GM18870 (cell line): ENCODE measurements around the gene HTT-AS.
"Not testable (repeated sequence)": the region's sequence is repeated elsewhere in the genome, so short reads cannot be mapped to it uniquely, and the experiment has no call there.

Experiments used
- ATAC-seq: cut with Tn5 transposase; IDR thresholded peaks from one replicate; pipeline ENCODE4 v1.9.1; 2021; ENCODE audit warnings: moderate library complexity; ENCODE audit not compliant: unreplicated experiment

Gene HTT-AS

DNA sequence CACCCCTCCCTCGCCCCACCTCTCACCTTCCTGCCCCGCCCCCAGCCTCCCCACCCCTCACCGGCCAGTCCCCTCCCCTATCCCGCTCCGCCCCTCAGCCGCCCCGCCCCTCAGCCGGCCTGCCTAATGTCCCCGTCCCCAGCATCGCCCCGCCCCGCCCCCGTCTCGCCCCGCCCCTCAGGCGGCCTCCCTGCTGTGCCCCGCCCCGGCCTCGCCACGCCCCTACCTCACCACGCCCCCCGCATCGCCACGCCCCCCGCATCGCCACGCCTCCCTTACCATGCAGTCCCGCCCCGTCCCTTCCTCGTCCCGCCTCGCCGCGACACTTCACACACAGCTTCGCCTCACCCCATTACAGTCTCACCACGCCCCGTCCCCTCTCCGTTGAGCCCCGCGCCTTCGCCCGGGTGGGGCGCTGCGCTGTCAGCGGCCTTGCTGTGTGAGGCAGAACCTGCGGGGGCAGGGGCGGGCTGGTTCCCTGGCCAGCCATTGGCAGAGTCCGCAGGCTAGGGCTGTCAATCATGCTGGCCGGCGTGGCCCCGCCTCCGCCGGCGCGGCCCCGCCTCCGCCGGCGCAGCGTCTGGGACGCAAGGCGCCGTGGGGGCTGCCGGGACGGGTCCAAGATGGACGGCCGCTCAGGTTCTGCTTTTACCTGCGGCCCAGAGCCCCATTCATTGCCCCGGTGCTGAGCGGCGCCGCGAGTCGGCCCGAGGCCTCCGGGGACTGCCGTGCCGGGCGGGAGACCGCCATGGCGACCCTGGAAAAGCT, at the start of gene HTT-AS, which contains the start of gene HTT:
HTT-AS (minus strand) TSS at position 461 of the 768 bp plus-strand sequence.
HTT (plus strand) TSS at position 604 of the 768 bp plus-strand sequence; CDS start at position 749, 145 bp downstream.
- ATAC-seq: peak; percentile 51

DNA sequence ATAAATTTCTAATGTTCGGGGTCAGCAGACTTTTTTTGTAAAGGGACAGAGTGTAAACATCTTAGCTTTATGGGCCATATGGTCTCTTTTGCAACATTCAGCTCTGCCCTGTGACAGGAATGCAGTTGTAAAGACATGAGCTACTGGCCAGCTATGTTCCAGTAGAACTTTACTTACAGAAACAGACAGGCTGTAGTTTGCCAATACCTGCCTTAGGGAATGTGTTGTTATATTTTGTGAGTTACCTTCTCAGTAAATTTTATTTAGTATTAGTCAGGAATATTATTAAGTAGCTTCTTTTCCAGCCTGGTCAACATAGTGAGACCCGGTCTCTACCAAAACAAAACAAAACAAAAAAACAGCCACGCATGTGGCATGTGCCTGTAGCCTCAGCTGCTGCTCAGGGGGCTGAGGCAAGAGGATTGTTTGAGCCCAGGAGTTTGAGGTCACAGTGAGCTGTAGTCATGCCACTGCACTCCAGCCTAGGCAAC, 48.9 kb upstream of the HTT-AS start:
- ATAC-seq: no peak

DNA sequence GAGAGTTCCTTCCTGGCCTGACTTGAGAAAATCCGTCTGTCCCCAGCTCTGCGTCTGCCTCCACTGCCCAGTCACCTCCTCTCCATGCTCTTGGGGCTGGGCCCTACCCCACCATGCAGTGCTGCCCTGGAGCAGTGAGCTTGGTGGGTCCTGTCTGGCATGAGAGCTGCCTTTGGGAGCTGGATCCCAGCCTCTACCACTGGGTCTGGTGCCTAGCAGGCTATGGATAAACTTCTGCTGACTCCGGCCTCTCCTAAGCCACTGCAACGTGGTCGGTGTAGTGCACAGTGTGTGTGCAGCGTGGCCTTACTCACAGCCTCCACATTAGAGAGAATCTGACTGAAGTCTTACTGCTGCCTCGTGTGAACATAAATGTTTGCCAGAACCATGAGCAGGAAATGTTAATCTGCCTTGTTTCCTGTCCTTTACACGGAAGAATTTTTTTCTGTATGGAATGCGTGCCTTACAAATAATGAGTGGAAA, 47.8 kb upstream of the HTT-AS start:
- ATAC-seq: no peak

DNA sequence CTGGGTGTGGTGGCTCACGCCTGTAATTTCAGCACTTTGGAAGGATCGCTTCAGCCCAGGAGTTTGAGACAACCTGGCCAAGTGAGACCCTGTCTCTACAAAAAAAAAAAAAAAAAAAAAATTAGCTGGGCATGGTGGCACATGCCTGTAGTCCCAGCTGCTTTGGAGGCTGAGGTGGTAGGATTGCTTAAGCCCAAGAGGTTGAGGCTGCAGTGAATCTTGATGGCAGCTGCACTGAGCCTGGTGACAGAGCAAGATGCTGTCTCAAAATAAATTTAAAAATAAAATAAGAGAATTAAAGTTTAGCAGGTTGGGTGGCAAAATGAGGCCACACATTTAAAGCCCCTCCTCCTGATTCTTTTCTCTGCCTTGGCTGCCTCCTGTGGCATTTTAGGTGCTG, 47.3 kb upstream of the HTT-AS start:
- ATAC-seq: no peak

DNA sequence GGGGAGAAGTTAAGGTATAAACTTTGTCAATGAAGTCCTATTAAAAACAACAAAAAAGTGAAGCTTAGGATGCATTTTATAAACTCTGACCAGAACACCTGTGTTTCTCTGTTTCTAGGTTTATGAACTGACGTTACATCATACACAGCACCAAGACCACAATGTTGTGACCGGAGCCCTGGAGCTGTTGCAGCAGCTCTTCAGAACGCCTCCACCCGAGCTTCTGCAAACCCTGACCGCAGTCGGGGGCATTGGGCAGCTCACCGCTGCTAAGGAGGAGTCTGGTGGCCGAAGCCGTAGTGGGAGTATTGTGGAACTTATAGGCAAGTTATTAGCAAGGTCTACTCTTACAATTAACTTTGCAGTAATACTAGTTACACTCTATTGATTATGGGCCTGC, 46.8 kb upstream of the HTT-AS start:
- ATAC-seq: no peak

DNA sequence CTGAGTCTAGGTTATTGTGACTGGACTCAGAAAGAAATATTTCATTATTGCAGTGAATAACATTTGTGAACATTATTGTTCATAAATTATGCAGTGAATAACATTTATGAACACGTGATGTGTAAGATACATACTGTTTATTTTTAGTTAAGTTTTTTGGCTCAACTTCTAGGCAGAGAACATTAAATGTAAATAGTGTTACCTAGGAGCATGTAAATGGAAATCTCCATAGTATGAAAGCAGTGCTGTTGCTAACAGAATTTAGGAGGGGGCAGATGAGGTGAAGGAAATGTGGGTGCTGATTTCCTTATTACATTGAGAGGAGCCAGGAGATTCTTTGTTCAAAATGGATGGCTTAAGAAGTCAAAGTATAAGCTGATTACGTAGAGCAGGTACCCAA, 45.1 kb upstream of the HTT-AS start:
- no peak for ATAC-seq

DNA sequence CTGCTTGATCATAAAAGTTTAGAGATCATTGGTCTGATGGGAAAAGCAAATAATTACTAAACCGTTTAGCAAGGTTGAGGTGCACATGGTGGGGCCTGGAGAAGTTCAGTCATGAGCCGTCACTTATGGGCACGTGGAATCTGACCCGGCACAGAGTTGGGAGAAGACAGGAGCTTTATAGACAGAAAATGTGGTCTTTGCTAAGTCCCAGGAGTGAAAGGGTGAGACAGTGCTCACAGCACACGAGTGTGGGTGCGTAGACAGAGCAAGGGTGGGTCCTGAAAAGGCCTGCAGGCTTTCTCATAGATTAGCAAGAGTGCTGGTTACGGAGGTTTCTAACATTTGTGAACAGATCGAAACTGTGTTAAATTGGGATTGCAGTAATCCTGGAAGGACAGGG, 44.0 kb upstream of the HTT-AS start:
- ATAC-seq: no peak

DNA sequence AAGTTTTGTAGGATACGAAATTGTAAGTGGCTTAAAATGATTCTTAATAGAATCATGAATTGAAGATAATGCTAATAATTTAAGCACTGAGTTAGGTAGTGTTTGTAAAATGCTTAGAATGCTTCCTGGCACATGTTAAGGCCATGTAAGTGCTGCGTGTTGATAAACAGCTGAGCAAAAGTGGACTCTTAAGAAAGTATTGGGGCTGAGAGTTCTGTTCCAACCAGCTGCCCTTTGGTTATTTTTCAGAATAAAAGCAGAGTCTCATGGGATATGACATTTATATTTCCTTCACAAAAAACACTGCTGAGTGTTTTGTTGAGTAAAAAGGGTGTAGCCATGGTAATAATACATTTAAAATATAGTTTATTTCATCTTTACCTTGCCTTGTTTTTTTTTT, 42.6 kb upstream of the HTT-AS start:
- ATAC-seq: no peak

DNA sequence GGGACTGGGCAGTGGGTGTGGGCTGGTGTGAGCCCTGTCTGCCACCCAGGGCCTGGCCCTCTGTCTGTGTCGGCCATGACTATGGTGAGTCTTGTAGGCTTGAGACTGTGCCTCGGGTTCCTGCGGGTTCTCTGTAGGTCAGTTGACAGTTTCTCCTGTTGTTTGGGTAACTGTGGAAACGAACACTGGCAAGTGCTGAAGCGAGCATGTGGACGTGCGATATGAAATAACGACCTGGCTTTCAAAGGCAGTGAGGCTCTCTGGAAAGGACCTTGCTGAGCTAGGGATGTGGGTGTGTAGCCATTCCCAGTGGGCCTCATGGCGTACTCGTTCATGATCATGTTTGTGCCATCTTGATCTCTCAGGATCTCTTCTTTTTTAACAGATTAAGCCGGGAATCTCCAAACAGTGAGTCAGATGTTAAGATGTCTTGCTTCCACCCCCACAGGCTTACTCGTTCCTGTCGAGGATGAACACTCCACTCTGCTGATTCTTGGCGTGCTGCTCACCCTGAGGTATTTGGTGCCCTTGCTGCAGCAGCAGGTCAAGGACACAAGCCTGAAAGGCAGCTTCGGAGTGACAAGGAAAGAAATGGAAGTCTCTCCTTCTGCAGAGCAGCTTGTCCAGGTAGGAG, 41.4 kb upstream of the HTT-AS start:
- ATAC-seq: no peak

DNA sequence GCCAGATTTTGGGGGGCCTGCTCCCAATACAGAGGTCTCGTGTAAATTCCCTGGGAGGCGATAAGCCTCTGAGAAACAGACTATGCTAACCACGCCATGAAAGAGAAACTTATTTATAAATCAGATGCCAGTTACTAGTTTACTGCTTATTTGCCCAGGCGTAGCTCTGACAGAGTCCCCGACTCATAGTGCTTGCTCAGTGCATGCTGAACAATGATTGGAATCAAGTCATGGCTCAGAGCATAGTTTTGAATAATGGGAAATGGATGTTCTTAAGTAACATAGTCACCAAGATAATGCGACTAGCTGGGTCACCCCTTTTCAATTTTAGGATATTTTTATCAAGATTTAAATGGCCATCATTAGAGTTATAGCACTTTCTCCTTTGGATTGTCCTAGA, 40.0 kb upstream of the HTT-AS start:
- no peak for ATAC-seq

DNA sequence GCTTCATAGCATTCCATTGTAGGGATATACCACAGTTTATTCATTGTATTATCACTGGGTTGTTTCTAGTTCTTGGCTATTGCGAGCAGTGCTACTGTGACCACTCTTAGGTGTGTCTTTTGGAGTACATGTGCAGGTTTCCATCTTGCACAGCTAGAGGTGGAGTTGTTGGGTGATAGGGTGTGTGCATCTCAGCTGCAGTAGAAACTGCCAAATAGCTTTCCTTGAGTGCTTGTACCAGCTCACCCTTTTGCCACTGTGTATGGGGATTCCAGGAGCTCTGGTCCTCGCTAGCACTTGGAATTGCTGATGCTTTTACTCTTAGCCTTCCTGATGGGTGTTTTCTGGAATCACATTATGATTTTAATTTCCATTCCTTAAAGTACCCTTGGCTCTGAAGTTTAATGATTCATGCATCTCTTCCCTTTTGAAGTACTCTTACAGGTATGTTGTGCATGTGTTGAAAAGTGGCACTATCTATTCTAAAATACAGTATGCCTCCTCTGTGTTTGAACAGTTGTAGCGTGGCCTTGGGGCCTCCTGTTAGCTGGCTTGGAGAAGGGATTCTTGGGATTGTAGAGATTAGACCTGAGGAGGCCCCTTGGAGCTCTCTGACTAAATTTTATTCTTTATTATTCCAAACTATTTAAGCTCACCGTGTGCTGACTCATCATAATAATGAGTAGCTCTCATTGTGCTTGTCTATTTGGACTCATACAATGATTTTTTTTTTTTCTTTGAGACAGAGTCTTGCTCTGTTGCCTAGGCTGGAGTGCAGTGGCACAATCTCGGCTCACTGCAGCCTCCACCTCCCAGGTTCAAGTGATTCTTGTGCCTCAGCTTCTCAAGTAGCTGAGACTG, 38.5 kb upstream of the HTT-AS start:
- ATAC-seq: no peak

DNA sequence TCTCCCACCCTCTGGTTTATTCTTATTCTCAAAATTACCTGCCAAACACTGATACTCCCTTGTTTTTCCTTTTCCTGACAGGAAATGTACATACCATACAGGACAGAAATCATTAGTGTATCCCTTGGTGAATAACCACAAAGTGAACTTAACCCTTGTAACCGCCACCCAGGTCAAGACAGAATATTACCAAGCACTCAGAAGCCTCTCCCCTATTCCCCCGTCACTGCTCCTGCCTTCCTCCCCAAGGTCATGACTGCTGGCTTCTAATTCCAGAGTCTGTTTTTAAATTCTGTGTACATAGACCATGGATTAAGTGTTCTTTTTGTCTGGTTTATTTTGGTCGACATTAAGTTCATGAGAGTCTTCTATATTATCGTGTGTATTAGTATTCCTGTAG, 37.9 kb upstream of the HTT-AS start:
- ATAC-seq: no peak

DNA sequence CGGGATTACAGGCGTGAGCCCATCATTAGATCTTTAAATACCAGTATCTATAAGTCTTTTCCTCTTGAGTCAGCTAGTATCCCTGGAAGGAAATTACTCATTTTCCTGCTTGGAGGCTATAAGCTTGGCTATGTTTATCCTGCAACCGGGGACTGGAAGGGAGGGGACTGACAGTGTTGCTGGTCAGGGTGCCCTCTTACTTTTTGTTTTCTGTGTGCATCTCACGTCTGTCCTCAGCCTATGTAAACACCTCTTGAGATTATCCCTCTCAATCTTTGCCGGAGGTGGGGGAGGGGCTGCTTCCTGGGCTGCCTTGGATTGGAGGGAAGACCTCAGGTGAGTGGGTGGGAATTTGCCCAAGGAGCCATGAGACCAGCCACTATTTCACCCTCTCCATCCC, 37.1 kb upstream of the HTT-AS start:
- ATAC-seq: no peak

DNA sequence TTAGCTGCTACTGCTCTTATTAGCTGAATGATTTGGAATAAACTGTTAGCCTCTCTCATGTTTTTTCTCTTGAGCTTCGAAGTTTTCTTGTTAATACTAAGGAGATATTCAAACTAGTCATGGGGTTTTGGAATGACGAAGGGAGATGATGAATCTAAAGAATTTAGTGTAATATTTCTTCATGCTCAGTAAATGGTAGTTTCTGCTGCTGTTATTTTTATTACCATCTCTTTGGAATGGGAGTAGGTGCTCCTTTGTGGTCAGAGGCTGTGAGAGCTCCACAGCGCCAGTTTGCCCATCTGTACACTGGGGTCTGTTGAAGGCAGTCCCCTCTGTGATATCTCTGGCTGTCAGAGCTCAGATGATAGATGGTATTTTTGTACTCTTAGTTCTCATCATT, 33.9 kb upstream of the HTT-AS start:
- ATAC-seq: no peak

DNA sequence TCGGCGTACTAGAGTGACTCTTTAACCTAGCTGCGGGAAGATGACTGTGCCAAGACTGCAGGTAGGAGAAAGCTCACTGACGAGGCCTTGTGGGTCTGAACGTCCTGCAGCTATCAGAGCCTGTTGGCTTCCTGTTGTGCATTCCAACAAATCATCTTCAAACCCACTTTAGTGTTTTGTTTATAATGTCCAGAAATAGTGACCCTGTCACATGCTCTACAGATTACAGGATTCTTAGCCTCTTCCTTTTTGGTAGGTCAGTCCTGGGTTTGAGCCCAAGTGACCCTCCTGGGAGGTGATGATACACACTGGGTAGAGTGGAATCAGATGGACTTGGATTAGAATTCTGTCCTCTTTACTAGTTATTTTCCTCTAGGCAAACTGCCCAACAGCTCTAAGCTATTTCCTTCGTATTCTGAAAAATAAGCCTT, 33.4 kb upstream of the HTT-AS start:
- ATAC-seq: no peak

DNA sequence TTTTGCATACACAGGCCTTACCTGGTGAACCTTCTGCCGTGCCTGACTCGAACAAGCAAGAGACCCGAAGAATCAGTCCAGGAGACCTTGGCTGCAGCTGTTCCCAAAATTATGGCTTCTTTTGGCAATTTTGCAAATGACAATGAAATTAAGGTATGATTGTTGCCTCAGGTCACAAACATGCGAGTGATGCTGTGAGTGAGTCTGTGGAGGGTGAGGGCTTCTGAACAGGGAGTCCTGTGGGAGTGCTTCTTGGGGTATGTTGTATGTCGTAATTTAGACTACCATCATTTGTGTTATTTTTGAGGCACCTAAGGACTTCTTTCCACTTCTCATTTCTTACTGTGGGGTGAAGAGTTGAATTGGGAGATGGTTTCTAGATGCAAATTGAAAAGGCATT, 32.9 kb upstream of the HTT-AS start:
- no peak for ATAC-seq

DNA sequence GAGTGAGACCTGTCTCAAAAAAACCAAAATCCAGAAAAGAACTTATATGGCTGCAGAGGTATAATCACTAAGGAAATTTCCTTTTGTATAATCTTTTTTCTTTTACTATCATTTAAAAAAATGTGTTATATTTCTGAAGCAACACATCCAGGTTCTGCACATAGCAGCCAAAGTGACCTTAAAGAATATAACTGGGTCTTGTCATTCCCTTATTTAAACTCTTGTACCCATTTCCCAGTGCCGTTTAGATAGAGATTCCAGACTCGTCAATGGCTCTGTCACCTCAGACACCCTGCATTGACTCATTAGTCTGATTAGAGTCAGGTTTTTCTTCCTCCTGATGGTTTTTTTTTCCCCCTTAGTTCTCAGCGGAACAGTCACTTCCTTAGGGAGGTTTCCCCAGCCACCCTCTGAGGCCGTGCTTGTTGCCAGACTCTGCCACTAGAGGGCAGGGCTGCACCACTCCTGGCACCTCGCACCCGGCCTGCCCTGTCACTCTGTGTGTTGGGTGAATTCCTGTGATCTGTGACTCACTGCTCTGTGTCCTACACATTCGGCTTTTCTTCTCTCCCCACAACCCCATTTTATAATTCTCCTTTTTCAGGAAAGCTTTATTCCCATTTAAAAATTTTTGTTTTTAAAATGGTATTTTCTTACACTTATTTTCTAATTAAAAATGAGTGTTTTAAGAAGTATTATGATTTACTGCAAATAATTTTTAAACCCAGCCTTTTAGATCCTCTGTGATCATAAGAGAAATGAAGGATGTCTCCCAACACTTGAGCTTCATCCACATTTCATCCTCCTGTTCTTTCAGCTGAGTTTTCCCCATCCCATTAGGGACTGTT, 32.2 kb upstream of the HTT-AS start:
- ATAC-seq: peak; percentile 59

DNA sequence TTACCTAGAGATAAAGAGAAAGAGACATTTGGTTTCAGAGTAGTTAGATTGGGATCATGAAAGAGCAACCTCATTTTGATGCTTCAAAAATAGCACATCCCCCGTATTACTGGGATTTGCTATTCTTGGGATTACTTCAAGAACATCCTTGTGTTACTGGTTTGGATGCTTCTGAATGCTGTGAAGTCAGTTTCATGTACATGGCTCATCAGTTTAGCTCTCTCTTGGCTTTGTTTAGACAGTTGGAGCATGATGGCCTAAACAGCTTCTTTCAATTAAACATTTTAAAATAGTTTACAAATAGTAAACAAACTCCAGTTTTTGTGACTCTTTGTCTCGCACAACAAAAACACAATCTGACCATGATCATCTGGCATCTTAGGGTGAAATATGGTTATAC, 24.0 kb upstream of the HTT-AS start:
- no peak for ATAC-seq

DNA sequence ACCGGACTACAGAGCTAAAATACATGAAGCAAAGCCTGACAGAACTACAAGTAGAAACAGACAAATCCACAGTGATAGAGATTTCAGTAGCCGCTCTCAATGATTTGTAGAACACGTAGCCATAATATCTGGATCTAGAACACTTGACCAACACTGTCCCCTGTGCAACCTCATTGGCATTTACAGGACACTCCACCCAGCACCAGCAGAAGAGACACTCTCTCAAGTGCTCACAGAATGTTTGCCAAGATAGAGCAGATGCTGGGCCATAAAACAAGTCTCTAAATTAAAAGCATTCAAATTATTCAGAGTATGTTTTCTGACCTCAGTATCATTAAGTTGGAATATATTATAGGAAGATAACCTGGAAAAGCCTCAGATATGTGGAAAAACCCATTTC, 21.9 kb upstream of the HTT-AS start:
- no peak for ATAC-seq

DNA sequence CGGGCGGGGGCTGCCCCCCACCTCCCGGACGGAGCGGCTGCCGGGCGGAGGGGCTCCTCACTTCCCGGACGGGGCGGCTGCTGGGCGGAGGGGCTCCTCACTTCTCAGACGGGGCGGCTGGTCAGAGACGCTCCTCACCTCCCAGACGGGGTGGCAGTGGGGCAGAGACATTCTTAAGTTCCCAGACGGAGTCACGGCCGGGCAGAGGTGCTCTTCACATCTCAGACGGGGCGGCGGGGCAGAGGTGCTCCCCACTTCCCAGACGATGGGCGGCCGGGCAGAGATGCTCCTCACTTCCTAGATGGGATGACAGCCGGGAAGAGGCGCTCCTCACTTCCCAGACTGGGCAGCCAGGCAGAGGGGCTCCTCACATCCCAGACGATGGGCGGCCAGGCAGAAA, 20.4 kb upstream of the HTT-AS start:
- ATAC-seq: not testable (repeated sequence)
